ENCODE results near the gene ZNF580.

ZNF580 gene

DNA sequence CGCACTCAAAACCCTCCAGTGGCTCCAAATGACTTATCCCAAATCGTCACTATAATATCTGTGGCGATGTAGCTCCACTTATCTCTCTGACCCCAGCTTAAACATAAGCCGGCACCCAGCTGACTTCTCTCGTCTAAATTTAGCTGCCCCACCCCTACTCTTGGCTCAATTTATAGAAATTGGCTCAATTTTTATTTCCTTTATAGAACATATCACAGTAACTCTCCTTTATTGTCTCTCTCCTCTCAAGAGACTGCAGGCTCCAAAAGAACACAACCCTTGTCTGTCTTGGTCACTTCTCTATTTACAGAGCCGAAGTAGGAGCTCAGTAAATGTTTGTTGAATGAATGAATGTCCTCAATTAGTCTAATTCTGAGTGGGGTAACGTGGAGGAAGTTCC is 17.2 kb upstream of the ZNF580 start:
- TF ChIP-seq GATA1 (IDR thresholded peaks at IDR 0.05; ENCODE audit: low read depth, low read length) (no peak), POLR2A (IDR thresholded peaks at IDR 0.05; ENCODE audit: low read length) (no peak)
- peak; percentile 53 to 54 for DNase-seq

DNA sequence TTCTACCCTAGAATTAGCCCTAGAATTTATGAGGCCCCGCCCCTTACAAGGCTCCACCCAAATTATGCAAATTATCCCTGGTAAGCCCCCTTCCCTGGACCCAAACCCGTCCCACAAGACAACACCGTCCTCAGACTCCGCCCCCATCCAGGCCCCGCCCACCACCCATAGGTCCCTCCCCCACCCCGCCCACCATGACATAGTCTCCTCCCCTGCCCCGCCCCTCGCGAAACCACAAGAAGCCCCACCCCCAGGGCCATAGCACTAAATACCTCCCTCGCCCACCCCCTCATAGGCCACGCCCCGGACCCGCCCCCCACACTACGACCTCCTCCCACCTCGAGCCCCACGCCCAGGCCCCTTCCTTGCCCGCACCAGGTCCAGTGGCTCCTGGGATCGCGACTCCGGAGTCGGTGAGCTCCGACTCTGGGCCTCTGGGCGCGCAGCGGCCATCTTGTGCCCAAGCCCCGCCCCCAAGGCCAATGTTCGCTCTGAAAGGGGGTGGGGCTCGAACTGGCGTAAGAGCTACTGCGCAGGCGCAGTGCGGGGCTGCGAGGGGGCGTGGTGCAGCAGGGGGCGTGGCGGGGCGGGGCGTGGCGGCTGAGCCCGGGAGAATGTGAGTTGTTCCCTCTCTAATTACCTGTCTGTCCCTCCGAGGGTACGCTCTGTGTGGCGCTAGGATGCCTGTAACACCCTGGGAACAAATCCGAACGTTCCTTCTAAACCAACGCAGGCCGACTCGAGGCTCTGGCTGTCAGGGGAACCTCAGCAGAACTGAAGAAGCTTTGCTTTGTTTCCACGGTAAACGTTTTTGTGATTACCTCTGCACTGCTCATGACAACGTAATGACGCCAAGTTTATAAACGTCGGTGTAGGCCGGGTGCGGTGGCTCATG is 16.4 kb upstream of the ZNF580 start, which contains the start of gene ZNF784:
ZNF784 (minus strand) TSS at position 458 of the 895 bp plus-strand sequence; CDS start at position 453, 5 bp downstream.
- TF ChIP-seq GATA1 (IDR thresholded peaks at IDR 0.05; ENCODE audit: low read depth, low read length) = no peak
- DNase-seq = peak; percentile 95 to 99

DNA sequence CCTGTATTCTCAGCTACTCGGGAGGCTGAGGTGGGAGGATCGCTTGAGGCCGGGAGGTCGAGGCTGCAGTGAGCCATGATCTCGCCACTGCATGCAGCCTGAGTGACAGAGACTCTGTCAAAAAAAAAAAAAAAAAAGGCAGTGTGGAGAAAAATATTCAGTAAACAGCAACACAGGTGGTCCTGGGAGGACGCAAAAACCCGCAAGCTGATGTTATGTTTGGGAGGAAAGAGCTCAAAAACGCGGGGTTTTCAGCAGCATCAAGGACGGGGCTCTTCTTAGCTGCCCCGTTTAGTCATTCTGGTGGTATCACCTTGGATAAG is 15.8 kb upstream of the ZNF580 start:
- DNase-seq = no peak
- TF ChIP-seq GATA1 (IDR thresholded peaks at IDR 0.05; ENCODE audit: low read depth, low read length) (no peak), POLR2A (IDR thresholded peaks at IDR 0.05; ENCODE audit: low read length) (no peak)

DNA sequence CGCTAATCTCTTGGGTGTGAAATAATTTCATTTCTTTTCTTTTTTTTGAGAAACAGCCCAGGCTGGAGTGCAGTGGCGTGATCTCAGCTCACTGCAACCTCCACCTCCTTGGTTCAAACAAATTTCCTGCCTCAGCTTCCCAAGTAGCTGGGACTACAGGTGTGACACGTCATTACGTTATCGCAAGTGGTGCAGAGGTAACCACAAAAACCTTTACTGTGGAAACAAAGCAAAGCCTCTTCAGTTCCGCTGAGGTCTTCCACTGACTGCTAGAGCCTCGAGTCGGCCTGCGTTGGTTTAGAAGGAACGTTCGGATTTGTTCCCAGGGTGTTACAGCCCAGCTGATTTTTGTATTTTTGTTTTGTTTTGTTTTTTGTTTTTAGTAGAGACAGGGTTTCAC is 14.5 kb upstream of the ZNF580 start:
- no peak for DNase-seq
- TF ChIP-seq GATA1 (IDR thresholded peaks at IDR 0.05; ENCODE audit: low read depth, low read length) (no peak), POLR2A (IDR thresholded peaks at IDR 0.05; ENCODE audit: low read length) (no peak)

DNA sequence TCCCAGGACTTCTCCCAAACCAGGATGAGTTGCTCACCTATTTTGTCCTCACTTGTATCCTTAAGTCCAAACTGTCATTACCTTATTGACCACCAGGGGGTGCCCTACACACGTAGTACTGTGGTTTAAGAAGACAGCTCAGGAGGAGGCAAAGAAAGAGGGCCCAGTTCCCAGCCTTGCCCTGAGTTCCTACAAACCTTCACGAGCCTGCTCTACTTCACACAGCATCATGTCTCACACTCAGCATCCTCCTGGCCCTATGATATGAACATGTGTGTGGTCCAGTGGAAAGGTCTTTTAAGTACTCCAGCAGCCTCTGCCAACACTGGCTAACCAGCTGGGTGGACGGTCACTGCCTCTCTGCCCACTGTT is 8.4 kb upstream of the ZNF580 start:
- peak; percentile 94 to 97 for DNase-seq

DNA sequence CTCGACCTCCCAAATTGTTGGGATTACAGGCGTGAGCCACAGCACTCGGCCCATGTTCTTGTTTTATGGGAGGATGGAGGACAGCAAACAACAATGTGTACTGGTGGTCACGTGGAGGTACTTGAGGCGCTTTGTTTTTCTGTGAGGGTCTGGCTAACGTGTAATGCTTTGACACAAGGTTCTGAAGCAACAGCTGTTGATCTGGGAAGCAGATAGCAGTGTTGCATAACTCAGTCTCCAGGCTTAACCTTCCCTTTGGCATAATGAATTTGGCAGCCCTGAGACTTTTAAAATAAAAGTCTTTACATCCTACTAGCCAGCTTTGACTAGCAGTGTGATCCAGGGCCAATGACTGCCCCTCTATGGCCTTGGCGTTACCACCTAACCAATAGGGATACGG is 6.9 kb upstream of the ZNF580 start:
- no peak for DNase-seq
- TF ChIP-seq POLR2A (IDR thresholded peaks at IDR 0.05; ENCODE audit: low read length) = no peak
- TF ChIP-seq GATA1 (IDR thresholded peaks at IDR 0.05; ENCODE audit: low read depth, low read length) = no peak

More for the DNA sequence above, 8.4 kb upstream of the ZNF580 start:
- no peak for TF ChIP-seq GATA1 (IDR thresholded peaks at IDR 0.05; ENCODE audit: low read depth, low read length)
- no peak for TF ChIP-seq POLR2A (IDR thresholded peaks at IDR 0.05; ENCODE audit: low read length)

DNA sequence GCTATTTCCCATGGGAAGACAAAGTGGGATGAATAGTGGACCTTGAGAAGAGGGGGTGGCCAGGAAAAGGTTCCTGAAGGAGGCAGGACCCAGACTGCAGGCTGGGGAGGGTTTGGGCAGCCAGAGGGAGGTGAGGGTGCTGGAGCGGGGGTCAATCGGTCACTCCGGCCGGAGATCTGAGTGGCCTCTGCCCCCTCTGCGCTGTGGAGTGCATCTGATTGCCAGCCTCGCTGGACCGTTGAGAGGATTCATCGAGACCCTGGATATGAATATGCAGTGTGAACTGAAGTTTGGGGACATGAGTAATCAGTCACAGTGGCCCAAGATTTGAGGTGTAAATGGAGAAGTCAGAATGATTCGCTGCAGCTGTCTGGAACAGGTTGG is 5.5 kb upstream of the ZNF580 start:
- peak in 1 of 2 experiments; percentile 61 for DNase-seq
- TF ChIP-seq POLR2A (IDR thresholded peaks at IDR 0.05; ENCODE audit: low read length) (no peak), GATA1 (IDR thresholded peaks at IDR 0.05; ENCODE audit: low read depth, low read length) (no peak)

DNA sequence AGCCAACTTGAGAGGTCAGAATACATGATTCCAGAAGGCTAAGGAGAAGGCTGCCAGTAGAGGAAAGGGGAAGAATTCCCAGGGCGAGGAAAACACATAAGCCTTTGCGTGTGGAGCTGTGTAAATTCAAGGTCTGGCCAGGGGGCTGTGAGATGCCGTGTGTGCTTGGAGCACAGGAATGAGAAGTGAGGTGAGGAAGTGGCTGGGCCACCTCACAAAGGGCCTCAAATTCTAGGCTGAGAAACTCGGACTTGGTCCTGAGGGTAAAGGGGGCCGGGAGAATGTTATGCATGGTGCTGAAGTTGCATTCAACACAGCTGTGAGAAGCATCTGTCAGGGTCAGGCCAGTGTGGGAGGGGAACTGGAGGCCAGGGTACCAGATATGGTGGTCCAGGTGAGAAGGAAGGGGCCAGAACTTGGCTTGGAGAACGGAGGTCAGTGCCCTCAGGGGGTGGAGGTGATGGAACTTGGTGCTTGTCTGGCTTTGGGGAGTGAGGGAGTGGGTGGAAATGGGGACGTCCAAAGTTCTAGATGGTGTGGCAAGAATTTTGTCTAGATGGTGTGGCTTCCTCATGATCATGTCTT is 4.9 kb upstream of the ZNF580 start:
- no peak for DNase-seq
- TF ChIP-seq GATA1 (IDR thresholded peaks at IDR 0.05; ENCODE audit: low read depth, low read length) = no peak
- no peak for TF ChIP-seq POLR2A (IDR thresholded peaks at IDR 0.05; ENCODE audit: low read length)

DNA sequence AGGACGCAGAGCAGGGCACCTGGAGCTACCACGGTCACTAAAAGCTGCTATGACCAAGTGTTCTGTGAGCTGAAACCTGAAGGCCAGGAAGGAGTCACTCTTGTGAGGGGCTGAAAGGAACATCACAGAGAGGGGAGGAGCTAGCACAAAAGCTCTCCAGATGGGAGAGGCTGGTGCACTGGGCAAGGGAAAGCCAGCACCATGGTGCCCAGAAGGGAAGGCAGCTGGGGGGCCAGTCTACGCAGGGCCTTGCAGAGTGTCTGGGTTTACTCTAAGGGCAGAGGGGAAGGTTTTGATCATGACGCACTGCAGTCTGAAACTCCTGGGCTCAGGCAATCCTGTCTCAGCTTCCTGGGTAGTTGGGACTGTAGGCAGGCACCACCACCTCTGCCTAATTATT is 4.1 kb upstream of the ZNF580 start:
- no peak for DNase-seq
- TF ChIP-seq GATA1 (IDR thresholded peaks at IDR 0.05; ENCODE audit: low read depth, low read length) (no peak), POLR2A (IDR thresholded peaks at IDR 0.05; ENCODE audit: low read length) (no peak)

DNA sequence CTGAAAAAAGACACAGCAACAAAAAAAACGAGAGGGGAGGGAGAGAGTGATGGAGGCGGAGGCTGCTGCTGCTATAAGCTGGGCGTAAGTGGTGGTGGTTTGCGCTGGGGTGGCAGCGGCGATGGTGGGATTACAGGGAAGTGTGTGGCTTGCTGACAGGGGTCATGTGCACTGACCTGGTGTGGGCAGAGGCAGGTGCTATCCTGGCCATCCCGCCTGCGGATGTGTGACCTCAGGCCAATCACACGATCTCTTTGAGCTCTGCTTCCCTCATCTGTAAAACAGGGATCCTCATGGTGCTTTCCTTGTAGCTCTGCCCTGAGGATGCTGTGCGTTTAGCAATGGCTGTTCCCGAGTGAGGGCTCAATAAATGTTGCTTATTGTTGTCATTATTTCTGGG is 3.3 kb upstream of the ZNF580 start:
- DNase-seq = no peak
- TF ChIP-seq GATA1 (IDR thresholded peaks at IDR 0.05; ENCODE audit: low read depth, low read length) (no peak), POLR2A (IDR thresholded peaks at IDR 0.05; ENCODE audit: low read length) (no peak)

DNA sequence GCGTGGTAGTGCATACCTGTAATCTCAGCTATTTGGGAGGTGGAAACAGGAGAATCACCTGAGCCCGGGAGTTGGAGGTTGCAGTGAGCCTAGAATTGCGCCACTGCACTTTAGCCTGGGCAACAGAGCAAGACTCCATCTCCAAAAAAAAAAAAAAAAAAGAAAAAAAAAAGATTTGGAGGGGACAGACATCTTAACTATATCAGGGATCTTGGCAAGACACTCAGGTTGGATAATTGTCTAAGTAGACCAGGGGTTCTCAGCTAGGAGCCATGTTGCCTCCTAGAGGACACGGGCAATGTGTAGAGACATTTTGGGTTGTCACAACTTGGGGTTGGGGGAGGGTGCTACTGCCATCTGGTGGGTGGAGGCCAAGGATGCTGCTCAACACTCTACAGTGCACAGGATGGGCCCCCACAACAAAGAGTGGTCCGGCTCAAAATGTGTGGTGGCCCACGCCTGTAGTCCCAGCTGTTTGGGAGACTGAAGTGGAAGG is 1.9 kb upstream of the ZNF580 start:
- DNase-seq = peak; percentile 76 to 80
- TF ChIP-seq GATA1 (IDR thresholded peaks at IDR 0.05; ENCODE audit: low read depth, low read length) (no peak), POLR2A (IDR thresholded peaks at IDR 0.05; ENCODE audit: low read length) (no peak)

DNA sequence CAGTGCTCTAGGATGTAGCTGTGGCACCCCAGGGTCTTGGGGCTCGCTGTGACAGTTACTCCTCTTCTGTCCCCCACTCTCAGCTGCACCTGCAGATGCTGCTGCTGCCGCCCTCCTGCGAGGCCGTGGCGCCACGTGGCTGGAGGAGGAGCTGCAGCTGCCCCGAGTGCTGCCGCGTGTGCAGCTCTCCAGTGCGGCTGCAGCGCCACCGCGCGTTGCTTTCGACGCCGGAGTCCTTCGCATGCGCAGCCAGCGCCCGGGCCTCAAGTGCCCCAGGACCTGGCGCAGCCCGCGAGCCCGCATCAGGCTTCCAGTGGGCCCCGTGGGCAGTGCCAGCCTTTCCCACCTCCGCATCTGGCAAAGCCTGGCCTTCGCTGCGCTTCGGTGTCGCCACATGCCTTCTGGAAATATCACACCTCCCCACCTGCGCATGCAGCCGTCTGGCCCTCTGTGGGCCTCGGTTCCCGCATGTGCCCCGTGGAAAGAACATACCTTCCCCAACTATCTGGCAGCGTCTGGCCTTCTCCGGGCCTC is 692 bp upstream of the ZNF580 start:
- TF ChIP-seq POLR2A (IDR thresholded peaks at IDR 0.05; ENCODE audit: low read length) (no peak), GATA1 (IDR thresholded peaks at IDR 0.05; ENCODE audit: low read depth, low read length) (no peak)
- peak; percentile 82 to 84 for DNase-seq

DNA sequence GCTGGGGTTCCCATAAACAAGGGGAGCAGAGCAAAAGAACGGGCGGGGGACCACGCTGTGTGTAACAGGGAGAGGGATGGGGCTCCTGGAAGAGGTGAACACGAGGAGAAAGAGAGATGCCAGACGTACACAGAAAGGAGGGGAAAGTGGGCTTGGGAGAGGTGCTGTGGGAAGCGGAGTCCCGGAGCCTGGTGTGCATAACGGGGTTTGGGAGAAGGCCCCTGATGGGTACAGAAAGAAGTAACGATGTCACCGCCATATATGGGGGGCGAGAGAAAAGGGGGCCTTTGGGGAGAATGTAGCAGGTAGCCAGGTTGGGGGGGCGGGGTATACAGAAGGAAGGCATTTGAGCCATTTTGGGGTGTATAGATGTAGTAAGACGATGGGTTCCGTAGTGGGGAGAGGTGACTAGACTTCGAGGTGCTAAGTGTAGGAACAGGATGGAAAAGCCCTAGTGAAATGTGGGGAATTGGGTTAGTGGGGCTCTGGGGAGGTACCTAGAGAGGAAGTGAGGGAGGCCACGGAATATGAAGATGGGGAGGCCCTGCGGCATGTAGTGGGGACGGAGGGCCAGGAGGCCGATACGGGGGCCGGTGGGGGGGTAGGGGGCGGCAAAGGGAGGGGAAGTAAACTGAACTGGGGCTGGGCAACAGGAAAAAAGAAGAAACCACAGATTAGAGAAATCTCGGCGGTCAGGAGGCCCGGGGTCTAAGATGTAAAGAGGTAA is 787 bp downstream of the ZNF580 start:
- DNase-seq = peak in 1 of 2 experiments; percentile 55
- no peak for TF ChIP-seq POLR2A (IDR thresholded peaks at IDR 0.05; ENCODE audit: low read length)
- no peak for TF ChIP-seq GATA1 (IDR thresholded peaks at IDR 0.05; ENCODE audit: low read depth, low read length)
